Bronchial epithelial cell (primary cell): ENCODE measurements around the gene MED29. TPM values are rescaled to one million over a fixed set of nuclear protein-coding genes. Genes with fewer than 3 reads are reported as not detected.

Source experiments
- DNase-seq: peaks from one replicate; pipeline ENCODE4 v3.0.0-alpha.2; 2010; ENCODE audit warnings: low read depth
- FAIRE-seq: peaks from 2 replicates; lab custom pipeline; 2011; peaks lifted over from hg19 to GRCh38; lab: Jason Lieb, UNC
- H3K27me3 ChIP-seq: 2 replicates; pipeline ENCODE4 v1.5.1; 2011; ENCODE audit warnings: low read length; ENCODE audit not compliant: control insufficient read depth, insufficient read depth
- H3K36me3 ChIP-seq: 2 replicates; pipeline ENCODE4 v1.5.1; 2011; ENCODE audit warnings: low read length; ENCODE audit not compliant: control insufficient read depth, insufficient read depth
- H3K4me3 ChIP-seq: 2 replicates; pipeline ENCODE4 v1.5.1; 2011; ENCODE audit warnings: mild to moderate bottlenecking, low read depth, low read length, control low read depth
- CTCF ChIP-seq: IDR thresholded peaks from 2 replicates; pipeline ENCODE4 v1.5.1; 2011; ENCODE audit warnings: mild to moderate bottlenecking, moderate library complexity, low read length, control low read depth, inconsistent platforms; ENCODE audit not compliant: insufficient read depth, severe bottlenecking
- total RNA-seq: library from RNA; depleted of rRNA; stranded (reverse); fragments of >200 nt; gene quantifications from 2 replicates; pipeline ENCODE4 v1.2.1, GENCODE V29; 2014

Gene MED29
- total RNA-seq, 1 donor from 2014 or later, result 6.8 TPM

GRCh38 chr19:39445196-39446111 is 54.3 kb downstream of the MED29 start, which contains the start of gene SUPT5H:
Gene SUPT5H (plus strand): TSS chr19:39445582. CDS start chr19:39445891, 309 bp downstream.
- FAIRE-seq, result no peak
- Histone ChIP-seq H3K27me3 (no peaks in the 10 kb centered on the region), H3K36me3 (no peaks in the 10 kb centered on the region), H3K4me3 (peak within 1 kb of the TSS; percentile 93)
- TF ChIP-seq CTCF, result no peak
- peak; percentile 95 for DNase-seq

- DNase-seq, result no peak
- TF ChIP-seq CTCF, result no peak
- FAIRE-seq, result no peak
- no peaks in the 10 kb centered on the region for H3K27me3 ChIP-seq
- H3K4me3 ChIP-seq, result peak overlapping the region; percentile 93
- no peaks in the 10 kb centered on the region for H3K36me3 ChIP-seq
Observed at GRCh38 chr19:39446365-39447084, 55.3 kb downstream of the MED29 start.

GRCh38 chr19:39448271-39448670 is 57.1 kb downstream of the MED29 start:
- FAIRE-seq, result no peak

GRCh38 chr19:39449116-39449797 is 58.1 kb downstream of the MED29 start:
- DNase-seq (no peak), FAIRE-seq (no peak)
- no peak overlapping the region for H3K4me3 ChIP-seq
- TF ChIP-seq CTCF, result no peak
- no peaks in the 10 kb centered on the region for H3K27me3 ChIP-seq
- H3K36me3 ChIP-seq, result peaks cover 4% of the 10 kb centered on the region

More at GRCh38 chr19:39448271-39448670, 57.1 kb downstream of the MED29 start:
- no peaks in the 10 kb centered on the region for H3K27me3 ChIP-seq
- DNase-seq, result peak; percentile 52
- TF ChIP-seq CTCF, result no peak
- H3K36me3 ChIP-seq, result peaks cover 3% of the 10 kb centered on the region
- H3K4me3 ChIP-seq, result no peak overlapping the region

Other genes with a start within 250 kb of the MED29 start
- gene NCCRP1, start 194.4 kb upstream of the MED29 start, total RNA-seq, result 9.5 and 22.4 TPM in 2 replicates
- not detected in 2 replicates for gene SYCN, start 187.1 kb upstream of the MED29 start, total RNA-seq
- gene IFNL3, start 146.4 kb upstream of the MED29 start, total RNA-seq, result not detected in 2 replicates
- gene IFNL4, start 142.5 kb upstream of the MED29 start, total RNA-seq, result not detected in 2 replicates
- not detected in 2 replicates for gene IFNL2, start 123.0 kb upstream of the MED29 start, total RNA-seq
- gene IFNL1, start 95.0 kb upstream of the MED29 start, total RNA-seq, result not detected in 2 replicates
- under 0.01 TPM in 2 replicates for gene LRFN1, start 70.5 kb upstream of the MED29 start, total RNA-seq
- not detected in 2 replicates for gene GMFG, start 55.3 kb upstream of the MED29 start, total RNA-seq
- gene SAMD4B, start 49.0 kb upstream of the MED29 start, total RNA-seq, result 19.2 and 38.7 TPM in 2 replicates
- 31.6 and 59.9 TPM in 2 replicates for gene PAF1, start 272 bp upstream of the MED29 start, total RNA-seq
- gene ZFP36, start 15.5 kb downstream of the MED29 start, total RNA-seq, result 3.4 and 5.0 TPM in 2 replicates
- 3.3 and 5.3 TPM in 2 replicates for gene PLEKHG2, start 21.3 kb downstream of the MED29 start, total RNA-seq
- gene RPS16, start 44.6 kb downstream of the MED29 start, total RNA-seq, result 75.3 and 94.3 TPM in 2 replicates
- gene SUPT5H, start 54.2 kb downstream of the MED29 start, total RNA-seq, result 41.9 and 48.1 TPM in 2 replicates
- gene TIMM50, start 89.5 kb downstream of the MED29 start, total RNA-seq, result 84.2 and 99.5 TPM in 2 replicates
- gene DLL3, start 107.6 kb downstream of the MED29 start, total RNA-seq, result 0.26 TPM in 1 of 2 replicates, not detected in the other
- not detected in 2 replicates for gene SELENOV, start 123.8 kb downstream of the MED29 start, total RNA-seq
- gene EID2B, start 141.5 kb downstream of the MED29 start, total RNA-seq, result 0.79 and 1.7 TPM in 2 replicates
- 6.8 and 8.1 TPM in 2 replicates for gene EID2, start 148.8 kb downstream of the MED29 start, total RNA-seq
- gene LGALS13, start 211.1 kb downstream of the MED29 start, total RNA-seq, result not detected in 2 replicates